Hematopoietic multipotent progenitor cell treated with erythropoietin and hydrocortisone succinate and interleukin-3 and kit ligand, for 4 days (in vitro differentiated cells): Measurements from ENCODE around the gene ZNF366.

ENCODE experiments used
- DNase-seq: peaks from one replicate; pipeline ENCODE4 v3.0.0-alpha.2; 2015

Gene ZNF366, protein sequence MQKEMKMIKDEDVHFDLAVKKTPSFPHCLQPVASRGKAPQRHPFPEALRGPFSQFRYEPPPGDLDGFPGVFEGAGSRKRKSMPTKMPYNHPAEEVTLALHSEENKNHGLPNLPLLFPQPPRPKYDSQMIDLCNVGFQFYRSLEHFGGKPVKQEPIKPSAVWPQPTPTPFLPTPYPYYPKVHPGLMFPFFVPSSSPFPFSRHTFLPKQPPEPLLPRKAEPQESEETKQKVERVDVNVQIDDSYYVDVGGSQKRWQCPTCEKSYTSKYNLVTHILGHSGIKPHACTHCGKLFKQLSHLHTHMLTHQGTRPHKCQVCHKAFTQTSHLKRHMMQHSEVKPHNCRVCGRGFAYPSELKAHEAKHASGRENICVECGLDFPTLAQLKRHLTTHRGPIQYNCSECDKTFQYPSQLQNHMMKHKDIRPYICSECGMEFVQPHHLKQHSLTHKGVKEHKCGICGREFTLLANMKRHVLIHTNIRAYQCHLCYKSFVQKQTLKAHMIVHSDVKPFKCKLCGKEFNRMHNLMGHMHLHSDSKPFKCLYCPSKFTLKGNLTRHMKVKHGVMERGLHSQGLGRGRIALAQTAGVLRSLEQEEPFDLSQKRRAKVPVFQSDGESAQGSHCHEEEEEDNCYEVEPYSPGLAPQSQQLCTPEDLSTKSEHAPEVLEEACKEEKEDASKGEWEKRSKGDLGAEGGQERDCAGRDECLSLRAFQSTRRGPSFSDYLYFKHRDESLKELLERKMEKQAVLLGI

DNA sequence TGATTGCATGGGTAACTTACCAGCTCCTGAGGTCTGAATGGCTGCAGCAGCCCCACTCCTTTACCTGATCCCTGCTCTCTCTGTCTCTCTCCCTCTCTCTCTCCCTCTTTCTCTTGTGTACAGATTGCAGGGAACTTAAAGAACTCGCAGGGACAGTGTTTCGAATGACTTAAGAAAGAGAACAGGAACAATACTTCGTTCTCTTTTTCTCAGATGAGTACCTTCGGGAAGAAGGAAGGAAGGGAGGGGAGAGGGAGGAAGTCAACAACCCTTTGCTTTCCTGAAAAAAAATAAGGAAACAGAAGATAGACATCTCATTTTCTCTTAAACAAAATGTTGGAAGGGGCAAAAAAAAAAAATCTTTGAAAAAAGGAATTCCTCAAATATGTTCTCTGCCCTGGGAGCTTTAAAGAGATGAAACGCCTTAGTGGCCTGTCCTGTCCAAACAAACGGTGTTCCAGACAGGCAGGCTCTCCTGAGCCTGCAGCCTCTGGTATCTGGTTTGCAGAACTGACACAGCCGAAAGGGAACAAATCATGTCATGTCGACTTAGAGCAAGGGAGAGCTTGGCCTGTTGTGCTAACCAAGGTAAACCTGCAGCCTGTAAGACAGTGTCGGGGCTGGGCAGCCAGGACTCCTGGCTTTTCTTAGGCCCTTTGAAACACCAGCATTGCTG lies at the start of gene ZNF366:
Gene ZNF366, minus strand, starts transcription at position 180 of the 676 bp plus-strand sequence. CDS start 45,914 bp downstream, outside the sequence.
- no peak for DNase-seq

DNA sequence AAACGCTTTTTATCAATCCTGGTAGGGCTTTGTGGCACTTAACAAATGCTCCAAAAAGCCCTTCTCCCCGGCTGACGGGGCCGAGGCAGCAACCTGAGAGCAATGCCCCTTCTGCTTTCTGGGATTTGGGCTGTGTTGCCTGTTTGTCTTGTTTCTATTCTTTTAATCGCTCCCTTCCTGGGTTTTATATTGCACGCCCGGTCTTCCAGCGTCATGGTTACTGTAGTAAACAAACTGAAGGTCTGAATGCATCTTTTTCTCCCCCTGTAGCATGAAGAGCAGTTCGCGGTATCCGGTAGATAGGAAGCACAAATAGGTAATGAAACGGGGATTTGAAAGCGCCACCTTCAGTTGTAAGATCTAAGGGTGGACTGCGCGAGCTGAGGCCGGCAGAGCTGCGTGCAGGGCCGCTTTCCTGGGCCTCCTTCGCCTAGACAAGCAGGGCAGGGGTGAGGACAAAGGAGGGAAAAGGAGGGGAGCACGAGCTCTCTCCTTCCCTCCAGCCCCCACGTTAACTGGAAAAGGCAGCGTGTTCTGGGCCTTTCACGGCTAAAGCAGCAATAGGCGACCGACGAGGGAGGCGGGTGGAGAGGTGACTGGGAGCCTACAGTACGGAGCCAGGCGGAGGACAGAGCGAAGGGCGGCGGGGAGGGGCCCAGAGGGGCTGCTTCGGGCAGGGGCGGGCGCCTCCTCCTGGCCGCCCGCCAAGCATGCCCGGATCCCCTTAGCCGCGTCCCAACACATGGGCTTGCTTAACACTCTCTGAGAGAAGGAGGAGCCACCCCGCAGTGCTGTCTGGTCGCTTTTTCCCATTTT lies 49.3 kb upstream of the ZNF366 start:
- DNase-seq, result peak; percentile 80

DNA sequence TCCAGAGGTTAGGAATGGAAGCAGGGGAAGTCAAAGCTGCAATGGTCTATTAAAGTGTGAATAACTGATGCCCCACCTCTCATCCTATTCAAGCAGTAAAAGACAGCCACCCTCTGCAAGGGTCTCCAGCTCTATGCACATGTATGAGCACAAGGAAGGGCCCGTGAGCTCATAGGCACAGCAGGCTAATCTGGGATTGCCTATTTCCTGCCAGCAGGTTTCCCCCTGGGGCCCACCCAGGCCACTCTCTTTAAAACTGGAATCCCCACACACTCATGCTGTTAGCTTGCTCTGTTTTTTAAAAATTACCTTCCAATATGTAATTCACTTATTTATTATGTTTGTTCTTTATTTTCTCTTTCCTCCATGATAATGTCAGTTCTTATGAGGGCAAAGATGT lies 48.7 kb upstream of the ZNF366 start:
- DNase-seq, result no peak

DNA sequence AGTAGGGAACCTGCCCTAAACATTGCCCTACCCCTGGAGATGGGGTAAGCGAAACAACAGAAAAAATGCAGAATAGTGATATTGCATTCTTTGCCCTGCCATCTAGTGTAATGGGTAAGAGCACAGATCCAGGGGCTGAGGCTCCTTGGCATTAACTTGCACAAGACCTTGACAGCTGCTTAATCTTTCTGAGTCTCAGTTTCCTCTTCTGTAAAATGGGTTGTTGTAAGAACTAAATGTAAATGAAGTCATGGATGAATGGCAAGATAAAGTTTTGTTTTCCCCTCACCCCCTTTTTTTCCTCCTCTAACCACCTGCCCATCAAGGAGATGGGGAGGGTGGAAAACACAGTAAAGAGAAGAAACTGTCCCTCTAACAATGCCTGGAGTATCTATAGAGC lies 47.7 kb upstream of the ZNF366 start:
- DNase-seq, result no peak

DNA sequence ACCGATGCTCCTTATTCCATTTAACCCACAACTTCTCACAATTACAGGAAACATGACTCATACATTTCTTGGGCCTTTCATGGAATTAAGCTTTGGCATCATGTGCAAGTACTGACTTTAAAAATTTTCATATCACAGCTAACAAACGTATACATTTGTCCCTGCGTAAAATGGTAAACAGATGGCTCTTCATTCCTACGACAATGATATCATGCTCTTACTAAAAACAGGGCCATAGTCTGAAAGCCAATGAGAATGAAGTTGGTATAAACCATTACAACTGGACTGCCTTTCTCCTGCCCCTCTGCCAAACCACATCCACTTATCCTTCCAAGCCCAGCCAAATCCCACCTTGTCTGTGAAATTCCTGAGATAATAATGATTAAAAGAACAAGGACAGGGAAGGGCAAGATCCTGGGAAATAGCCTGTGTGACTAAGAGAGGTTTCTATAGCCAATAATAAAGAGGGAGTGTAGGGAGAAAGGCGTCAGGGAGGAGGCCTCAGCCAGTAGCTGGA lies 44.9 kb upstream of the ZNF366 start:
- no peak for DNase-seq

DNA sequence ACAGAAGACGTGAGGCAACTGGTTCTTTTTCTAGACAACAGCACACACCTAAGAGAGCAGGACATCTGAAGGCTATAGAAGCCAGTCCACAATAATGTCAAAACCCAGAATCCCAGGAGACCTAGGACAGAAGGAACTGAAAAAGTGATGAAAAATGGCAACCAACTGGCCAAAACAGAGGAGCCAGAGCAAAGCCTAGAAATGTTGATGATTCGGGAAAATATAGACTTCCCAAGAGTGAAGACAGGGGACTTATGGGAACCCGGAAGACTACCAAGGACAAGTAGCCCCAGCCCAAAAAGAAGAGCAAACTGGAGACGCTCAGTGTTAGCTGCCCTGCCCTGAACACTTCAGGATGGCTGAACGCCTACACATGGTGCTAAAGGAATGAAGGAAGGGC lies 43.4 kb upstream of the ZNF366 start:
- DNase-seq, result no peak

DNA sequence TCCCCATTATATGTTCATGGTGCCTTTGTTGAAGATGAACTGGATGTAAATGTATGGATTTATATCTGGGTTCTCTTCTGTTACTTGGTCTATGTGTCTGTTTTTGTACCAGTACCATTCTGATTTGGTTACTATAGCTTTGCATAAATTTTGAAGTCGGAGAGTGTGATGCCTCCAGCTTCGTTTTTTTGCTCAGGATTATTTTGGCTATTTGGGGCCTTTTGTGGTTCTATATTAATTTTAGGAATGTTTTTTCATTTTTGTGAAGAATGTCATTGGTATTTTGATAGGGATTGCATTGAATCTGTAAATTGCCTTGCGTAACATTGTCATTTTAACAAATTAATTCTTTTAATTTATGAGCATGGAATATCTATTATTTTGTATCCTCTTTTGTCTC lies 36.6 kb upstream of the ZNF366 start:
- DNase-seq, result no peak

DNA sequence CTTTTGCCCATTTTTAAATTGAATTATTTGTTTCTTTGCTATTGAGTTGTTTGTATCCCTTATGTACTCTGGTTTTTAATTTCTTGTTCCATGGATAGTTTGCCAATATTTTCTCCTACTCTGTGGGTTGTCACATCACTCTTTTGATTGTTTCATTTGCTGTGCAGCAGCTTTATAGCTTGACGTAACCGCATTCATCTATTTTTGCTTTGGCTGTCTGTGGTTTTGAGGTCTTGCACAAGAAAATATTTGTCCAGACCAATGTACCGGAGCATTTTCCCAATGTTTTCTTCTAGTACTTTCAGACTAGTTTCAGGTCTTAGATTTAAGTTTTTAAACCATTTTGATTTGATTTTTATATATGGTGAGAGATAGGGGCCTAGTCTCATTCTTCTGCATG lies 36.2 kb upstream of the ZNF366 start:
- DNase-seq, result no peak

DNA sequence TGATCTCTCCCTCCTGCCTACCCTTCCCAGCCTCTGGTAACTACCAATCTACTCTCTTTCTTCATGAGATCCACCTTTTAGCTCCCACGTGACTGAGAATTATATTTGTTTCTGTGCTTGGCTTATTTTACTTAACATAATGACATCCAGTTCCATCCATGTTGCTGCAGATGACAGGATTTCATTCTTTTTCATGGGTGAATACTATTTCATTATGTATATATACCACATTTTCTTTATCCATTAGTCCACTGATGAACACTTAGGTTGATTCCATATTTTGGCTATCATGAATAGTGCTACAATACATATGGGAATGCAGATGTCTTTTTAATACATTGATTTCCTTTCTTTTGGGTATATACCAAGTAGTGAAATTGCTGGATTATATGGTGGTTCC lies 35.5 kb upstream of the ZNF366 start:
- no peak for DNase-seq

DNA sequence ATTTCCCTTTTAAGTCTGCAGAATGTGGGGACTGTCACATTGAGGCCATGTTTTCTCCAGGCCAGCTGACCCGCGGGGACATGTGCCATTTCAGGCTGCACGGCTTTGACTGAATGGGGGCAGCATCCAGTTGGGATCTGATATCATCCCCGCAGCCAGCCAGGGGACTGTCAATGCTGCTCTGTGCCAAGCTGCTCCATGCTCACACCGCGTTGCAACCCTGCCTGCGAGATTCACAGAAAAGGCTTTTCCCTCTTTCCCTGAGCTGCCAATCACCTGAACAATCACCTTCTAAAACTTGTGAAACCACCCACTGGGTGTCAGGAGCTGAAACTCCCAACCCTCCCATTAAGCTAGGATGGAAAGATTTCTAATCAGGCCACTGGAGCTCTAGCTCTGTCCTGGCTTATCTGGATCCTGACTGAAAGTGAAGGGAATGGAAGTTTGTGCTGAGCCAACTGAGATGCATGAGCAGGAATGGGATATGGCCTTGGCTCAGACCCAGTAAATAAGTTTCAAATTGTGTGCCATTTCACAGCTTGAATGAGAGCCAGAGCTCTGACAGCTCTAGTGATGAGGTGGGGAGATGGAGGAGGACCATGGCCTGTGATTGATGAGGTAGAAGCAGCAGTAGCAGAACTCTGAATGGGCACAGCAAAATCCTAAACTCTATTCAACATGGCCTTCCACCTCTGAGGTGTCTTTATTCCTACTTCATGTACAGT lies 34.5 kb upstream of the ZNF366 start:
- no peak for DNase-seq

DNA sequence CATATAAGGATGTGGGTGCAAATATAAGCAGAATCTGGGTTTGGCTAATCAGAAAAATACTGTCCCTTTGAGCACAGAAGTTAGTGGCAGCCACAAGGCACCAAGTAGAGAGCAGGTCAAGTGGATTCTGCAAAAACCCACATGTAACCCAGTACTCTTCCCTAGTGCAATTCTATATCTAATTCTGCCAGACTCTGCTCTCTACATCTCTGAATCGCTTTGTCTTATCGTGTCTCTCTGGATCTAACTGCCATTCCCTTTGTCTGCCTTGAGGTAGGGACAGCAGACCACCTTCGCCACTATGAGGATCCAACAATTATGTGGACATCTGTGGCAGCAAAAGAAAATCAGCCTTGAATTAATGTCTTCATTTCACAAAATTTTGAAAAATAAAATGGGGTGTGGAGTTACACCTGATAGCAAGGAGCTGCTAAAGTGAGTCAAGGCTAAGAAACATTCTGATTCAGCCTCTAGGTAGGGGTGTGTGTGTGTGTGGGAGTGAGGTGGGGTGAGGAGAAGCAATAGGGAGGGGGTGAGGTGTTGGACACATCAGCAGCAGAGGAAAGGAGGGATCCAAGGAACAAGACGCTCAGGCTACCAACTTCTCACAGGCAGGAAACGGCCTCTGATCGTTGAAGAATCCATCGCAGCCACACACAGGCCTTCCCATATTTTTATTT lies 33.7 kb upstream of the ZNF366 start:
- no peak for DNase-seq

DNA sequence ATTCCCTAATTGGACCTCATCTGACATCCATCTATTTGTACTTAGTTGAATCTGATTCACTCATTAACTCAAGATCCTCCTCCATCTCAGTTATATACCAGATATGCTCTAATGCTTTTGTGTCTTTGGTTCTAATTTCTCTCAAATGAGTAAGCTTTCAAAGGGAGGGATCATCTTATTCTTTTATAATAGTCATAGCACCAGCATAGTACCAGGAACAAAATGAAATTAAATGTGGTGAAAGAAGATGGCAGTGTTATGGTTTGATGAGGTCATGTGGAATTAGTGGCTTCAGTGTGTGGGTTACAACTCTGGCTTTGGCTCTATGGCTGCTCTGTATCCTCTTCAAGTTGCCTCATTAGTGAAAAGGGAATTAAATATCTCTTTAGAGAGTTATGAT lies 32.5 kb upstream of the ZNF366 start:
- DNase-seq, result no peak

DNA sequence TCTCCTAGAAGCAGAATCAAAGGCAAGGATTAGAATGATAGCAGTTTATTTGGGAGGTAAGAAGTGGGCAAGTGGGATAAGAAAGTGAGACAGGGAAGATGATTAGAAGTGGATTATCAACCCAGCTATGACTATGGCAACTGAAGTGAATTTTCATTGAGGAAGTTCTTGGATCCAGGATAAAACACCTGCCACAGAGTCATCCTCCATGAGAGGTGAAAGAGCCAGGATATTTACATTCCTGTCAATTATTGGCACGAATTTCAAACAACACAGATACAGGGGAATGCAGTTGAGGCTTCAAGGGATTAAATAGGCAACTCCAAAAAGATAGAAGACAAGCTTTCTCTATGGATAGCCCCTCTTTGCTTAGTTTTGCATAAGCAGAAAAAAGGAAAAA lies 31.8 kb upstream of the ZNF366 start:
- DNase-seq, result no peak

DNA sequence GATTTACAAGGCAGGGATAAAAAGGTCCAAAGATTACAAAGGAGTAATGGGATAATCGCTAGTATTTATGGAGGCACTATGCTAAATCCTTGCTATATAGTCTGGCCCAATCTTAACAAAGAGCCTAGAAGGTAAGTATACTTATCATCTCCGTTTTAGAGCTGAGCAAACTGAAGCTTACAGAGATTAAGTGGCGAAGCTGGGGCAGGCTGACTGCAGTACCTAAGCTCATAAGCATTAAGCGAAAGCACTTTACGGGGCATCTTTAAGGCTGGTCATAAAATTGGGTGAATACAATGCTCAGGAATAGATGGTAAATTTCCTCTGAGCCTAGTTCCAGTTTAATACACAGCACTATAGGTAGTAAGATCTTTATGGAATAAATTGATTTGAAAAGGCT lies 30.0 kb upstream of the ZNF366 start:
- no peak for DNase-seq

DNA sequence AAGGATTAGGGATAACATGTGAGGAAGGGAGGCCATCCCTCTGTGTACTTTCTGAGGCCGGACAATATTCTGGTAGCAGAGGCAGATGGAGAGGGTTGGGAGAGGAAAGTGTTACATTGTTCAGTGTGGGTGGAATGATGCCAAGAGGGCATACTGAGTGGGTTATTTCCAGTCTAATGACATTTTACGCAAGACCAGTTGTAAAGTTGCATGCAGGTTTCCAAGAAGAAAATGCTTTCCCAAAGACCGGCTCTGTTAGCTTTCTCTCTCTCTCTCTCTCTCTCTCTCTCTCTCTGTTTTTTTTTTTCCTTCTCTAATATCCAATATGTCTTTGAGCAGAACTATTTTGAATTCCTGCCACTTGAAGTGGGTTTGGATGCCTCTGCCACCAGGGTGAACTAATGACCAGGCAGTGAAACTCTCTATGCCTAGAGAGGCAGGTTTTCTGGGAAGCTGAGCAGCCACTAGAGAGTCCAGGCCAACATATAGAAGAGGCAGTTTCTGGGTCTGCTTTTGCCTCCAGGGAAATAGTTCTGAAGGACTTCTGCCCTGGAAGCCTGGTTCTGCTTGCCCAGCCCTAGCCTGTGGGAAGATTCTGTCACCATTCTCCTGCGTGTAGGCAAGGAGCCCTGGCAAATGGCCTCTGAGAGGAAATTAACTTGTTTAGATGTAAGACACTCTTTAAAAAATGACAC lies 24.4 kb upstream of the ZNF366 start:
- DNase-seq, result no peak

DNA sequence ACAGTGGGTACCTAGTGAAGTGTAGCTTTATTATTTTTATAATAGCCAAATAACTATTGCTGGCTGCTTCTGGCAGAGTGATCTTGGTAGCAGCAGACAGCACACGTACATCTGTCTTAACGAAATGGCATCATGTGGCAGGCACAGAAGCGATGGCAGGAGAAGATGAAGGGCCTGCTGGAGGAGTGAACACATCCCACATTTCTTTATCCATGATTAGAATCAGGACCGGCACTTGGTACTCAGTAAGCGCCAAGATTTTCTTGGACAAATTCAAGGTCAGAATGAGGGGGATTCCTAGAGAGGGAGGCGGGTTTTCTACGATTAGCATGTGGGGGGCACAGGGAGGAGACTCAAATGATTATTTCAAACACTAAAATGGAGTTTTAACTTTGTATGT lies 23.0 kb upstream of the ZNF366 start:
- no peak for DNase-seq

DNA sequence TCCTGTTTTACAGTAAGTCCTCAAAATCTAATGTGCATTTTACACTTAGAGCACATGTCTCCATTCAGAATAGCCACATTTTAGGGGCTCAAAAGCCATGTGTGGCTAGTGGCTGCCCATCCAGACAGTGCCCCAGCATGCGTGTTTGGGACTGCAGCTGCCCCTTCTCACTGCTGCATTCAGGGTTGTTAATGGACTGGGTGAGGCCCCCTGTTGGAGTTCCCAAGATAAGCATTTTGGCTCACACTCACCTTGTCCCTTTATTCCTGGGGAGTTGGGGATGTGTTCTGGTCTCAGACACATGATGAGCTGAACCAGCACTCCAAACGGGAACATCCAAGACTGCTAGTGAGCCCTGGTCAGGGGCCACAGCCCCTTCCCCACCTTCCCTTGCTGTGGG lies 22.2 kb upstream of the ZNF366 start:
- no peak for DNase-seq

DNA sequence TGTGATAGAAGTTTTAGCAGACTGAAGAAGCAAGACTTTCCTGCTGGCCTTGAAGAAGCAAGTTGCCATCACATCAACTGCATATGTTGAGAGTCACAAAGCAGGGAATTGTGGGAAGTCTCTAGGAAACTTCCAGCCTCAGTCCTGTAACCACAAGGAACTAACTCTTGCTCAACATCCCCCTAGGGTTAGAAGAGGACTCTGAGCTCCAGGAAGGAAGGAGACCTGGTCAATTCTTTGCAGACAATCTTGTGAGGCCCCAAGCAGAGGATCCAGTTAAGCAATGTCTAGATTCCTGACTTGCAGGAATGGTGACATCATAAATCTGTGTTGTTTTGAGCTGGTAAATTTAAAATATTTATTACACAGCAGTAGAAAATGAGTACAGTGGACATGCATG lies 18.6 kb upstream of the ZNF366 start:
- DNase-seq, result no peak

DNA sequence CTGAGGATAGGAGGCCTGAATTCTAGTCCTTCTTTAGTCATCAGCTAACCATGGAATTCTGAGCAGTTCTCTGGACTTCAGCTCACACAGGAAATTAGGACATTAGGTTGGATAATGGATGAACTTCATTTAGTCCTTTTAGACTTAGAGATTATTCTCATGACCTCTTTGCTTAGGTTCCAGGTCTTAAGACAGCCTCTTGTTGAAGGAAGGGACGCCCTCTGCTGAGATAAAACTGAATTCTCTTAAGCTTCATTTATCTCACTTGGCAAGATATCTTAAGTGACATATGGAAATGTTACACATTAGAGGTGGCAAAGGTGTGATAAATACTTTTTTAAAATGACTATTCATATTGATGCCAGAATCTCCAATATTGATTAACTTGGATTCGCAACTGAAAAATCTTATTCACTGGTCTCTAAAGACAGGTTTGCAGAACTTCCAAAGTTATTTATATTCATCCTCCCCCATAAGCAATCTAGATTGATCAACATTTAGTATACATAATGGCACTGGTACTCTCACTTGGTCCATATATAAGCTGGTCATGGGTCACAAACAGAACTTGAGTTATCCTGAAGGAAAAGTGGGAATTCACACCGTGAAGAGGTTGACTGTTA lies 16.9 kb upstream of the ZNF366 start:
- peak; percentile 87 for DNase-seq

DNA sequence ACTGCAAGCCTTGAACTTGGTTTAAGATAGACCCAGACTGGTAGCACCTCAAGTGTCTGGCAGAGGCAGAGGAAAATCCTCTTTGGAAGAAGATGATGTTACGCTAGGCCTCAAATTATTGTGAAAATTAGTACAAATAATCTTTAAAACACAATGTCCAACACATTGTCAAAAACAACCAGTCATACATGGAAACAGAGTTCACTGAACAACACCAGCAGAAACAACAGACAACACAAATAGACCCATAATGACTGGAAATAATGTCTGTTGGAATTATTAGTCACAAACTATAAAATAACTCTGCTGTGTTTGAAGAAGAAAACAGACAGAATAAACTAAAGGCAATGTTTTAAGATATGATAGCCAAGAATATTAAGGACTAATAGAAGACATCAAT lies 15.4 kb upstream of the ZNF366 start:
- DNase-seq, result no peak
